H9 (cell line): ENCODE data around the gene TSPAN13. TPM values are rescaled to one million over a fixed set of nuclear protein-coding genes. Genes with fewer than 3 reads are reported as not detected.

Experiments used
- DNase-seq: peaks from one replicate; pipeline ENCODE4 v3.0.0-alpha.2; 2017
- H2AFZ ChIP-seq: one replicate; pipeline ENCODE4 v1.6.1; 2013; ENCODE audit warnings: mild to moderate bottlenecking, low read length, control low read depth, moderate library complexity
- H2AK5ac ChIP-seq: 2 replicates; pipeline ENCODE4 v1.6.1; 2013; ENCODE audit warnings: low read length, control low read depth, mixed read lengths; ENCODE audit not compliant: insufficient read length
- H2BK120ac ChIP-seq: one replicate; pipeline ENCODE4 v1.6.1; 2013; ENCODE audit warnings: low read depth, mild to moderate bottlenecking, low read length, control low read depth, inconsistent platforms; ENCODE audit not compliant: poor library complexity, severe bottlenecking
- H2BK12ac ChIP-seq: 2 replicates; pipeline ENCODE4 v1.6.1; 2013; ENCODE audit warnings: low read length, control low read depth, mixed read lengths, low read depth; ENCODE audit not compliant: insufficient read length
- H2BK15ac ChIP-seq: 2 replicates; pipeline ENCODE4 v1.6.1; 2013; ENCODE audit warnings: low read depth, low read length, control low read depth
- H2BK20ac ChIP-seq: one replicate; pipeline ENCODE4 v1.6.1; 2013; ENCODE audit warnings: low read depth, mild to moderate bottlenecking, low read length, control low read depth, inconsistent platforms; ENCODE audit not compliant: poor library complexity, severe bottlenecking
- H2BK5ac ChIP-seq: 2 replicates; pipeline ENCODE4 v1.6.1; 2013; ENCODE audit warnings: low read length, control low read depth, mixed read lengths; ENCODE audit not compliant: insufficient read length
- H3K14ac ChIP-seq: 2 replicates; pipeline ENCODE4 v1.6.1; 2013; ENCODE audit warnings: low read length, control low read depth; ENCODE audit not compliant: insufficient read depth
- H3K18ac ChIP-seq: 2 replicates; pipeline ENCODE4 v1.6.1; 2013; ENCODE audit warnings: low read depth, mild to moderate bottlenecking, mixed read lengths, low read length, control low read depth; ENCODE audit not compliant: insufficient read length
- H3K23ac ChIP-seq: 2 replicates; pipeline ENCODE4 v1.6.1; 2013; ENCODE audit warnings: low read length, control low read depth, mixed read lengths, low read depth; ENCODE audit not compliant: insufficient read length
- H3K23me2 ChIP-seq: 2 replicates; pipeline ENCODE4 v1.6.1; 2013; ENCODE audit warnings: low read depth, mild to moderate bottlenecking, mixed read lengths, low read length, control low read depth; ENCODE audit not compliant: insufficient read length, poor library complexity, severe bottlenecking
- H3K27ac ChIP-seq: 2 replicates; pipeline ENCODE4 v1.5.1; 2013; ENCODE audit warnings: low read length, control low read depth, mixed read lengths, low read depth; ENCODE audit not compliant: insufficient read length
- H3K27me3 ChIP-seq: 2 replicates; pipeline ENCODE4 v1.6.1; 2013; ENCODE audit warnings: low read length, control low read depth, inconsistent platforms; ENCODE audit not compliant: insufficient read depth
- H3K4ac ChIP-seq: 2 replicates; pipeline ENCODE4 v1.6.1; 2013; ENCODE audit warnings: low read depth, mild to moderate bottlenecking, control low read depth, inconsistent platforms, low read length, moderate library complexity
- H3K4me1 ChIP-seq: 2 replicates; pipeline ENCODE4 v1.6.1; 2013; ENCODE audit warnings: low read length, control low read depth, inconsistent platforms; ENCODE audit not compliant: insufficient read depth
- H3K4me2 ChIP-seq: 2 replicates; pipeline ENCODE4 v1.6.1; 2013; ENCODE audit warnings: low read length, control low read depth, mixed read lengths; ENCODE audit not compliant: insufficient read length, insufficient read depth
- H3K56ac ChIP-seq: 2 replicates; pipeline ENCODE4 v1.6.1; 2013; ENCODE audit warnings: low read depth, mild to moderate bottlenecking, mixed read lengths, low read length, control low read depth; ENCODE audit not compliant: insufficient read length
- H3K79me1 ChIP-seq: 2 replicates; pipeline ENCODE4 v1.6.1; 2013; ENCODE audit warnings: low read depth, mild to moderate bottlenecking, moderate library complexity, low read length, control low read depth, inconsistent platforms; ENCODE audit not compliant: insufficient read depth, poor library complexity, severe bottlenecking
- H3K79me2 ChIP-seq: 2 replicates; pipeline ENCODE4 v1.6.1; 2013; ENCODE audit warnings: low read length, control low read depth, inconsistent platforms; ENCODE audit not compliant: insufficient read depth
- H3K9ac ChIP-seq: 2 replicates; pipeline ENCODE4 v1.6.1; 2013; ENCODE audit warnings: low read length, control low read depth, mixed read lengths; ENCODE audit not compliant: insufficient read length; ENCODE audit errors: extremely low read depth
- H3K9me3 ChIP-seq: one replicate; pipeline ENCODE4 v1.6.1; 2013; ENCODE audit warnings: low read depth, low read length, inconsistent platforms; ENCODE audit not compliant: control insufficient read depth
- H3T11ph ChIP-seq: one replicate; pipeline ENCODE4 v1.6.1; 2013; ENCODE audit warnings: mild to moderate bottlenecking, low read length, control low read depth, inconsistent platforms
- H4K20me1 ChIP-seq: one replicate; pipeline ENCODE4 v1.6.1; 2013; ENCODE audit not compliant: control insufficient read depth, insufficient read length, insufficient read depth
- H4K5ac ChIP-seq: 2 replicates; pipeline ENCODE4 v1.6.1; 2013; ENCODE audit warnings: low read depth, mild to moderate bottlenecking, mixed read lengths, low read length, control low read depth; ENCODE audit not compliant: insufficient read length
- H4K8ac ChIP-seq: replicated peaks from 2 replicates; pipeline ENCODE4 v1.6.1; 2013; ENCODE audit warnings: low read length, control low read depth, mixed read lengths, low read depth; ENCODE audit not compliant: insufficient read length
- H4K91ac ChIP-seq: 2 replicates; pipeline ENCODE4 v1.6.1; 2013; ENCODE audit warnings: low read depth, mild to moderate bottlenecking, moderate library complexity, mixed read lengths, low read length, control low read depth; ENCODE audit not compliant: insufficient read length
- H3K27ac Mint-ChIP-seq, 3 experiments: 2 replicates in 2 of 3; 3 replicates in 1 of 3; pipeline ENCODE4 v1.8.0; 2020 to 2021; ENCODE audit warnings: mixed read lengths in 3 of 3, mild to moderate bottlenecking in 1 of 3, moderate library complexity in 1 of 3
- H3K27me3 Mint-ChIP-seq: 2 replicates; pipeline ENCODE4 v1.8.0; 2021; ENCODE audit warnings: low read depth, mild to moderate bottlenecking, moderate library complexity, mixed read lengths
- H3K36me3 Mint-ChIP-seq, 3 experiments: 2 replicates in 2 of 3; 3 replicates in 1 of 3; pipeline ENCODE4 v1.8.0; 2020 to 2021; ENCODE audit warnings: low read depth in 3 of 3, mixed read lengths in 3 of 3; ENCODE audit not compliant: insufficient read depth in 1 of 3
- H3K4me1 Mint-ChIP-seq, 2 experiments: 2 replicates each; pipeline ENCODE4 v1.8.0; 2020; ENCODE audit warnings: mixed read lengths in 2 of 2
- H3K4me3 Mint-ChIP-seq, 2 experiments: 2 replicates in 1 of 2; 3 replicates in 1 of 2; pipeline ENCODE4 v1.8.0; 2020 to 2021; ENCODE audit warnings: mild to moderate bottlenecking in 2 of 2, mixed read lengths in 2 of 2, moderate library complexity in 1 of 2
- H3K9me3 Mint-ChIP-seq, 2 experiments: 2 replicates in 1 of 2; 3 replicates in 1 of 2; pipeline ENCODE4 v1.8.0; 2020; ENCODE audit warnings: mild to moderate bottlenecking in 2 of 2, mixed read lengths in 2 of 2, moderate library complexity in 1 of 2
- CTCF ChIP-seq: fragments of 200-600 bp; sonication (generic); conservative IDR thresholded peaks from 3 replicates; pipeline ENCODE4 v1.8.0; 2021; ENCODE audit warnings: antibody characterized with exemption, mild to moderate bottlenecking
- WGBS: extraction: QIAGEN DNeasy Blood & Tissue Kit; methylation state at CpG from one replicate; pipeline ENCODE4 v1.1.7; 2013; ENCODE audit warnings: missing lambda C conversion rate, low lambda C conversion rate, mixed read lengths; ENCODE audit not compliant: insufficient read length; ENCODE audit errors: extremely low coverage; 5-methylcytosine and 5-hydroxymethylcytosine counted together
- total RNA-seq: library from RNA; stranded (reverse); gene quantifications from 2 replicates; pipeline ENCODE4 v1.2.1, GENCODE V29; 2021

Gene TSPAN13
- total RNA-seq, 1 experiment from 2014 or later: 18.7 TPM

DNA sequence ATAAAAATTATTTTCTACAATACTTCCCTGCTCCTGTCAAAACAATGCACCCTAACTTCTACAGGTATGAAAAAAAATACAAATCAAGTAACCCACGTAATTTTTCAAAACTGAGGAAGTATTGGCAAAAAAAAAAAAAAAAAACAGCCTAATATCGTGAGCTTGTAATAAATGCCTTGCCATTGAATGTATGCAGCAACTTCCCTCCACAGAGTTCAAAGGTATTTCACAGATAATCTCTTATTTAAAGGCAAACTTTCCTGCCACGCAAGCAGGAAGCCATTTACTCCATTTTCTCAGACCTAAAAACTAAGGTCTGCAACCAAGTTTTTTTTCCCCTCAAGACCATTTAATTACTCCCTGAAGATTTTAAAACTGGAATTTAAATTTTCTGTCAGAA is 51.9 kb downstream of the TSPAN13 start:
- Histone ChIP-seq H2BK15ac (no peak overlapping the region), H3K4ac (no peak overlapping the region), H3K79me2 (no peaks in the 10 kb centered on the region), H3K27ac (no peak overlapping the region), H3K4me1 (no peaks in the 10 kb centered on the region), H3T11ph (no peak overlapping the region), H3K4me2 (no peak overlapping the region), H2BK5ac (no peak overlapping the region), H3K56ac (no peak overlapping the region), H2AFZ (no peak overlapping the region), H3K18ac (no peak overlapping the region), H2AK5ac (no peak overlapping the region), H3K27me3 (no peaks in the 10 kb centered on the region), H4K91ac (no peak overlapping the region), H4K20me1 (no peaks in the 10 kb centered on the region), H3K23ac (no peak overlapping the region), H2BK12ac (no peak overlapping the region), H4K5ac (no peak overlapping the region), H3K14ac (no peak overlapping the region), H3K9me3 (no peaks in the 10 kb centered on the region), H2BK120ac (no peak overlapping the region), H3K23me2 (no peaks in the 10 kb centered on the region), H3K79me1 (no peaks in the 10 kb centered on the region), H3K9ac (no peak overlapping the region), H4K8ac (no peak overlapping the region), H2BK20ac (no peak overlapping the region)
- no peaks in the 10 kb centered on the region for H3K36me3 Mint-ChIP-seq
- no peaks in the 10 kb centered on the region for H3K9me3 Mint-ChIP-seq
- H3K4me1 Mint-ChIP-seq: peaks cover 3 to 8% of the 10 kb centered on the region in 2 experiments; a peak in 3 of 4 replicates
- DNase-seq: no peak
- TF ChIP-seq CTCF: no peak
- WGBS: no CpG with 5 or more reads among the region's 3 CpGs
- no peak overlapping the region for H3K27ac Mint-ChIP-seq
- no peak overlapping the region for H3K4me3 Mint-ChIP-seq
- H3K27me3 Mint-ChIP-seq: no peaks in the 10 kb centered on the region
